Peyer's patch (tissue), 4 donors: ENCODE results near the gene ABR.

ENCODE experiments used
- POLR2A ChIP-seq, 2 donors: fragments of 450-650 bp; IDR thresholded peaks; one replicate each; pipeline ENCODE4 v1.5.1; 2017; ENCODE audit warnings: antibody characterized with exemption in 2 of 2, mild to moderate bottlenecking in 2 of 2, moderate library complexity in 2 of 2
- TF ChIP-seq, protein P1 (sequence below), 6 experiments: fragments of 450-650 bp in 4 of 6; fragments of 200-600 bp in 2 of 6; sonication (generic) in 1 of 6; IDR thresholded peaks; one replicate each; pipeline ENCODE4 v1.5.1; 2017 to 2019; ENCODE audit warnings: antibody characterized with exemption in 6 of 6, mild to moderate bottlenecking in 3 of 6, moderate library complexity in 1 of 6

DNA sequence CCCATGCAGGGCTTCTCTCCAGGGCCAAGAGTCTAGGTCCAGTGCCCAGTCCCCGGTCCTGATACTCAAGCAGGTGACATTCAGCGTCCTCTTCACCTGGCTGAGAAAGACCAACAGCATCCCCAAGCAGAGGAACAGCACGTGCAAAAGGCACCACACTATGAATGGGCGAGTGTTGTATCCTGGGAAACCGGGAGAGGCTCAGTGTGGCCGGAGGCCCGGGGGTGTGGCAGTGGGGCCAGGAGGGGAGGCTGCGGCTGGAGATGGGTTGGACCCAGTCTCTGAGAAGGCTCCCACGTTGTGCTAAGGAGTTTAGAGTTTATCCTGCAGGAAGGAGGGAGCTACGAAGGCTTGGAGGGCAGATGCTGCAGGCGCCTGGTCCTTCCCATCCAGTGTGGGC lies 13.5 kb downstream of the ABR start:
- TF ChIP-seq, protein P1, sequence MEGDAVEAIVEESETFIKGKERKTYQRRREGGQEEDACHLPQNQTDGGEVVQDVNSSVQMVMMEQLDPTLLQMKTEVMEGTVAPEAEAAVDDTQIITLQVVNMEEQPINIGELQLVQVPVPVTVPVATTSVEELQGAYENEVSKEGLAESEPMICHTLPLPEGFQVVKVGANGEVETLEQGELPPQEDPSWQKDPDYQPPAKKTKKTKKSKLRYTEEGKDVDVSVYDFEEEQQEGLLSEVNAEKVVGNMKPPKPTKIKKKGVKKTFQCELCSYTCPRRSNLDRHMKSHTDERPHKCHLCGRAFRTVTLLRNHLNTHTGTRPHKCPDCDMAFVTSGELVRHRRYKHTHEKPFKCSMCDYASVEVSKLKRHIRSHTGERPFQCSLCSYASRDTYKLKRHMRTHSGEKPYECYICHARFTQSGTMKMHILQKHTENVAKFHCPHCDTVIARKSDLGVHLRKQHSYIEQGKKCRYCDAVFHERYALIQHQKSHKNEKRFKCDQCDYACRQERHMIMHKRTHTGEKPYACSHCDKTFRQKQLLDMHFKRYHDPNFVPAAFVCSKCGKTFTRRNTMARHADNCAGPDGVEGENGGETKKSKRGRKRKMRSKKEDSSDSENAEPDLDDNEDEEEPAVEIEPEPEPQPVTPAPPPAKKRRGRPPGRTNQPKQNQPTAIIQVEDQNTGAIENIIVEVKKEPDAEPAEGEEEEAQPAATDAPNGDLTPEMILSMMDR (IDR thresholded peaks at IDR 0.05): no peak
- no peak for TF ChIP-seq POLR2A (IDR thresholded peaks at IDR 0.05)
